ENCODE data around the gene MAP4K1.

The MAP4K1 gene

DNA sequence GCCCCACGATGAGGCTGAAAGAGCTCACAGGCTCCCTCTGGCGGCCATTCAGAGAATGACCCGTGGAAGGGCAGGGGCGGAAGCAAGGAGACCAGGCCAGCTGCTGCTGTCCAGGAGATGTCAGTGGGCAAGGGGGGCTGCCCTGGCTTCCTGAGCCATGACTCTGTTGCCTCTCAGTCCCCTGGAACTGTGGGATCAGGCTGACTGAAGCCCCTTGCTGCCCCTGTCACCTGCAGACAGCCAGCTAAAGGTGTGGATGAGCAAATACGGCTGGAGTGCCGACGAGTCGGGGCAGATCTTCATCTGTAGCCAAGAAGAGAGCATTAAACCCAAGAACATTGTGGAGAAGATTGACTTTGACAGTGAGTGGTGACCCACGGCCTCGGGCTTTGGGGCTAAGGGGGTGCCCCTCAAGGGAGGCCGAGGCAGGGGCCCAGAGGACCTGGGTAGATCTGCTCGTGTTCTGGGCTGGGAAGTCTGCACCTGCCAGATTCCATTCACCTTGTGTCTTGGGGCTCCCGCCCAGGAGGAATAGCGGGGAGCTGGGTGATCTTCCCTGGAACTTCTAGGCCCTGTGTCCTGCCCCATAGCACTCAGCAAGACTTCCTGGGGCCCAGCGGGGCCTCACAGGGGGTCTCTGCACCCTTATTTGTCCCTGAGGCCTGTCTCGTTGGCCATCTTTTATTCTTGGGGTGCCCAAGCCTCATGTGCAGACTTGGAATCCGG is 17.2 kb upstream of the MAP4K1 start (continued):
- no peak for TF ChIP-seq KLF16 (tag by site-specific recombination; IDR thresholded peaks at IDR 0.05)
- TF ChIP-seq, protein P1, sequence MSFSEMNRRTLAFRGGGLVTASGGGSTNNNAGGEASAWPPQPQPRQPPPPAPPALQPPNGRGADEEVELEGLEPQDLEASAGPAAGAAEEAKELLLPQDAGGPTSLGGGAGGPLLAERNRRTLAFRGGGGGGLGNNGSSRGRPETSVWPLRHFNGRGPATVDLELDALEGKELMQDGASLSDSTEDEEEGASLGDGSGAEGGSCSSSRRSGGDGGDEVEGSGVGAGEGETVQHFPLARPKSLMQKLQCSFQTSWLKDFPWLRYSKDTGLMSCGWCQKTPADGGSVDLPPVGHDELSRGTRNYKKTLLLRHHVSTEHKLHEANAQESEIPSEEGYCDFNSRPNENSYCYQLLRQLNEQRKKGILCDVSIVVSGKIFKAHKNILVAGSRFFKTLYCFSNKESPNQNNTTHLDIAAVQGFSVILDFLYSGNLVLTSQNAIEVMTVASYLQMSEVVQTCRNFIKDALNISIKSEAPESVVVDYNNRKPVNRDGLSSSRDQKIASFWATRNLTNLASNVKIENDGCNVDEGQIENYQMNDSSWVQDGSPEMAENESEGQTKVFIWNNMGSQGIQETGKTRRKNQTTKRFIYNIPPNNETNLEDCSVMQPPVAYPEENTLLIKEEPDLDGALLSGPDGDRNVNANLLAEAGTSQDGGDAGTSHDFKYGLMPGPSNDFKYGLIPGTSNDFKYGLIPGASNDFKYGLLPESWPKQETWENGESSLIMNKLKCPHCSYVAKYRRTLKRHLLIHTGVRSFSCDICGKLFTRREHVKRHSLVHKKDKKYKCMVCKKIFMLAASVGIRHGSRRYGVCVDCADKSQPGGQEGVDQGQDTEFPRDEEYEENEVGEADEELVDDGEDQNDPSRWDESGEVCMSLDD (tag by site-specific recombination; IDR thresholded peaks at IDR 0.05): peak; percentile 29; the same call in 1 of the 2 replicates
- TF ChIP-seq ZNF549 (tag by site-specific recombination; IDR thresholded peaks at IDR 0.05): no peak
- no peak for TF ChIP-seq ZNF560 (tag by site-specific recombination; IDR thresholded peaks at IDR 0.05; ENCODE audit: borderline replicate concordance)
- peak; percentile 57; the same call in 1 of the 2 replicates for TF ChIP-seq ZBTB8A (tag by site-specific recombination; IDR thresholded peaks at IDR 0.05)
- no peak for TF ChIP-seq ZNF37A (tag by site-specific recombination; IDR thresholded peaks at IDR 0.05)
- TF ChIP-seq ZNF623 (tag by site-specific recombination; IDR thresholded peaks at IDR 0.05): no peak
- TF ChIP-seq CTCF (tag by site-specific recombination; IDR thresholded peaks at IDR 0.05): peak; percentile 96
- TF ChIP-seq, protein P2, sequence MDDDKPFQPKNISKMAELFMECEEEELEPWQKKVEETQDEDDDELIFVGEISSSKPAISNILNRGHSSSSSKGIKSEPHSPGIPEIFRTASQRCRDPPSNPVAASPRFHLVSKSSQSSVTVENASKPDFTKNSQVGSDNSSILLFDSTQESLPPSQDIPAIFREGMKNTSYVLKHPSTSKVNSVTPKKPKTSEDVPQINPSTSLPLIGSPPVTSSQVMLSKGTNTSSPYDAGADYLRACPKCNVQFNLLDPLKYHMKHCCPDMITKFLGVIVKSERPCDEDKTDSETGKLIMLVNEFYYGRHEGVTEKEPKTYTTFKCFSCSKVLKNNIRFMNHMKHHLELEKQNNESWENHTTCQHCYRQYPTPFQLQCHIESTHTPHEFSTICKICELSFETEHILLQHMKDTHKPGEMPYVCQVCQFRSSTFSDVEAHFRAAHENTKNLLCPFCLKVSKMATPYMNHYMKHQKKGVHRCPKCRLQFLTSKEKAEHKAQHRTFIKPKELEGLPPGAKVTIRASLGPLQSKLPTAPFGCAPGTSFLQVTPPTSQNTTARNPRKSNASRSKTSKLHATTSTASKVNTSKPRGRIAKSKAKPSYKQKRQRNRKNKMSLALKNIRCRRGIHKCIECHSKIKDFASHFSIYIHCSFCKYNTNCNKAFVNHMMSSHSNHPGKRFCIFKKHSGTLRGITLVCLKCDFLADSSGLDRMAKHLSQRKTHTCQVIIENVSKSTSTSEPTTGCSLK (tag by site-specific recombination; IDR thresholded peaks at IDR 0.05): no peak
- TF ChIP-seq ZNF155 (tag by site-specific recombination; IDR thresholded peaks at IDR 0.05): no peak
- TF ChIP-seq ZNF433 (tag by site-specific recombination; IDR thresholded peaks at IDR 0.05; ENCODE audit: low read depth): no peak
- TF ChIP-seq ZNF19 (tag by site-specific recombination; IDR thresholded peaks at IDR 0.05; ENCODE audit: low read depth): no peak
- no peak for TF ChIP-seq ZNF146 (tag by site-specific recombination; IDR thresholded peaks at IDR 0.05)
- TF ChIP-seq ZNF785 (tag by site-specific recombination; IDR thresholded peaks at IDR 0.05): no peak
- TF ChIP-seq GLIS1 (tag by site-specific recombination; IDR thresholded peaks at IDR 0.05): no peak
- no peak for TF ChIP-seq HOXD13 (CRISPR knock-in tag; IDR thresholded peaks at IDR 0.05; ENCODE audit: borderline replicate concordance)
- no peak for TF ChIP-seq ZNF133 (tag by site-specific recombination; IDR thresholded peaks at IDR 0.05)
- TF ChIP-seq ZNF138 (tag by site-specific recombination; IDR thresholded peaks at IDR 0.05; ENCODE audit: borderline replicate concordance): no peak
- TF ChIP-seq ZNF324 (tag by site-specific recombination; IDR thresholded peaks at IDR 0.05): no peak
- no peak for TF ChIP-seq ZSCAN16 (tag by site-specific recombination; IDR thresholded peaks at IDR 0.05)
- no peak for TF ChIP-seq RBAK (tag by site-specific recombination; IDR thresholded peaks at IDR 0.05)
- TF ChIP-seq ZNF747 (tag by site-specific recombination; IDR thresholded peaks at IDR 0.05): no peak
- TF ChIP-seq ZNF302 (tag by site-specific recombination; IDR thresholded peaks at IDR 0.05; ENCODE audit: low read depth): no peak
- peak; percentile 43; the same call in 1 of the 2 replicates for TF ChIP-seq ZNF660 (tag by site-specific recombination; IDR thresholded peaks at IDR 0.05)
- TF ChIP-seq ZNF473 (tag by site-specific recombination; IDR thresholded peaks at IDR 0.05): no peak
- TF ChIP-seq, protein P3, sequence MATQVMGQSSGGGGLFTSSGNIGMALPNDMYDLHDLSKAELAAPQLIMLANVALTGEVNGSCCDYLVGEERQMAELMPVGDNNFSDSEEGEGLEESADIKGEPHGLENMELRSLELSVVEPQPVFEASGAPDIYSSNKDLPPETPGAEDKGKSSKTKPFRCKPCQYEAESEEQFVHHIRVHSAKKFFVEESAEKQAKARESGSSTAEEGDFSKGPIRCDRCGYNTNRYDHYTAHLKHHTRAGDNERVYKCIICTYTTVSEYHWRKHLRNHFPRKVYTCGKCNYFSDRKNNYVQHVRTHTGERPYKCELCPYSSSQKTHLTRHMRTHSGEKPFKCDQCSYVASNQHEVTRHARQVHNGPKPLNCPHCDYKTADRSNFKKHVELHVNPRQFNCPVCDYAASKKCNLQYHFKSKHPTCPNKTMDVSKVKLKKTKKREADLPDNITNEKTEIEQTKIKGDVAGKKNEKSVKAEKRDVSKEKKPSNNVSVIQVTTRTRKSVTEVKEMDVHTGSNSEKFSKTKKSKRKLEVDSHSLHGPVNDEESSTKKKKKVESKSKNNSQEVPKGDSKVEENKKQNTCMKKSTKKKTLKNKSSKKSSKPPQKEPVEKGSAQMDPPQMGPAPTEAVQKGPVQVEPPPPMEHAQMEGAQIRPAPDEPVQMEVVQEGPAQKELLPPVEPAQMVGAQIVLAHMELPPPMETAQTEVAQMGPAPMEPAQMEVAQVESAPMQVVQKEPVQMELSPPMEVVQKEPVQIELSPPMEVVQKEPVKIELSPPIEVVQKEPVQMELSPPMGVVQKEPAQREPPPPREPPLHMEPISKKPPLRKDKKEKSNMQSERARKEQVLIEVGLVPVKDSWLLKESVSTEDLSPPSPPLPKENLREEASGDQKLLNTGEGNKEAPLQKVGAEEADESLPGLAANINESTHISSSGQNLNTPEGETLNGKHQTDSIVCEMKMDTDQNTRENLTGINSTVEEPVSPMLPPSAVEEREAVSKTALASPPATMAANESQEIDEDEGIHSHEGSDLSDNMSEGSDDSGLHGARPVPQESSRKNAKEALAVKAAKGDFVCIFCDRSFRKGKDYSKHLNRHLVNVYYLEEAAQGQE (tag by site-specific recombination; IDR thresholded peaks at IDR 0.05): peak; percentile 59
- no peak for TF ChIP-seq HOXC10 (CRISPR knock-in tag; IDR thresholded peaks at IDR 0.05)
- TF ChIP-seq ZBTB7A (tag by site-specific recombination; IDR thresholded peaks at IDR 0.05; ENCODE audit: low read depth): no peak
- TF ChIP-seq ZNF292 (tag by site-specific recombination; IDR thresholded peaks at IDR 0.05; ENCODE audit: borderline replicate concordance, low read depth): no peak
- TF ChIP-seq ZXDB (tag by site-specific recombination; IDR thresholded peaks at IDR 0.05): peak; percentile 57; the same call in 1 of the 2 replicates
